SU-DHL-6 (cell line): ENCODE measurements around the gene SLC10A3.

Experiments used
- EZH2phosphoT487 ChIP-seq: fragments of 200-600 bp; sonication (generic), shearing (Covaris generic); conservative IDR thresholded peaks from 2 replicates; pipeline ENCODE4 v1.6.1; 2018; ENCODE audit warnings: mild to moderate bottlenecking, antibody characterized with exemption, low read length, moderate library complexity, mixed read lengths
- TF ChIP-seq, protein P1 (sequence below): fragments of 200-600 bp; sonication (generic); IDR thresholded peaks from one replicate; pipeline ENCODE4 v1.5.1; 2017; ENCODE audit warnings: antibody characterized with exemption, mild to moderate bottlenecking, low read length, moderate library complexity; ENCODE audit not compliant: insufficient read depth, poor library complexity, severe bottlenecking

DNA sequence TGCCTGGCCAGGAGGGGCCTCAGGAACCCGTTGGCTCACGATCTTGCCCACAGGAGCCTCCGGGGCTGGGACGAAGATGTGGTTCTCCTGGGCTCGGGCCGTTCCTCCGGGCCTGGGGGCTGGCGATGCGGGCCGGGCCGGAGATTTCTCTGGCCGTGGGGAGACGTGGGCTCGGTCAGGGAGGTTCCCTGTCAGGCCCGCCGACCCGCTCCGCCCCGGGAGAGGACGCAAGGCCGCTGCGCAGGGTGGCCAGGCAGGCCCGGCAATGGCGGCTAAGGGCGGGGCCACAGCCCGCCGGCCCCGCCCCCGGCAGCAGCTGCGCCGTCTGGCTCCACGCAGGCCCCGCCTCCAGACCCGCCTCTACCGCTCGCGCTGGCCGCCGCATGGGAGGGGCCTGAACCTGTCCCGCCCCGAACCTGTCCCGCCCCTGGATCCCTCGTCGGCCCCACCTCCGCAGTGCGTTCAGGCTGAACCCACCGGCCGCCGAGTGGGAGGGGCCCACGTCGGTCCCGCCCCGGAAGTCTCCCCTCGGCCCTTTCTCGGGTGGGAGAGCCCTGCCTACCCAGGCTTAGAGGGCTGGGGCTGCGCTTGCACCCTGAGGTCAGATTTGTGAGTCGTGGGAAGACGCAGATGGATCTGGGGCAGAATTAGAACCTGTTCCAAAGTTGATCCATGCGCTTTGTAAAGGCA is 25.7 kb upstream of the SLC10A3 start, which contains the start of gene FAM3A:
- TF ChIP-seq, protein P1, sequence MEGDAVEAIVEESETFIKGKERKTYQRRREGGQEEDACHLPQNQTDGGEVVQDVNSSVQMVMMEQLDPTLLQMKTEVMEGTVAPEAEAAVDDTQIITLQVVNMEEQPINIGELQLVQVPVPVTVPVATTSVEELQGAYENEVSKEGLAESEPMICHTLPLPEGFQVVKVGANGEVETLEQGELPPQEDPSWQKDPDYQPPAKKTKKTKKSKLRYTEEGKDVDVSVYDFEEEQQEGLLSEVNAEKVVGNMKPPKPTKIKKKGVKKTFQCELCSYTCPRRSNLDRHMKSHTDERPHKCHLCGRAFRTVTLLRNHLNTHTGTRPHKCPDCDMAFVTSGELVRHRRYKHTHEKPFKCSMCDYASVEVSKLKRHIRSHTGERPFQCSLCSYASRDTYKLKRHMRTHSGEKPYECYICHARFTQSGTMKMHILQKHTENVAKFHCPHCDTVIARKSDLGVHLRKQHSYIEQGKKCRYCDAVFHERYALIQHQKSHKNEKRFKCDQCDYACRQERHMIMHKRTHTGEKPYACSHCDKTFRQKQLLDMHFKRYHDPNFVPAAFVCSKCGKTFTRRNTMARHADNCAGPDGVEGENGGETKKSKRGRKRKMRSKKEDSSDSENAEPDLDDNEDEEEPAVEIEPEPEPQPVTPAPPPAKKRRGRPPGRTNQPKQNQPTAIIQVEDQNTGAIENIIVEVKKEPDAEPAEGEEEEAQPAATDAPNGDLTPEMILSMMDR = no peak
- TF ChIP-seq EZH2phosphoT487 = no peak
